Ascending aorta (tissue), 2 donors: Measurements from ENCODE around the gene MREG. TPM values are rescaled to one million over a fixed set of nuclear protein-coding genes. Genes with fewer than 3 reads are reported as not detected.
"Not testable (repeated sequence)": the region's sequence is repeated elsewhere in the genome, so short reads cannot be mapped to it uniquely, and the experiment has no call there.

Source experiments
- DNase-seq, 2 donors: peaks; one replicate each; pipeline ENCODE4 v3.0.0-alpha.2; 2019; ENCODE audit warnings: low spot score in 2 of 2
- H3K27ac ChIP-seq, 2 donors: fragments of 200-600 bp; sonication (generic); one replicate each; pipeline ENCODE4 v1.5.1; 2016 to 2017; ENCODE audit warnings: mild to moderate bottlenecking in 1 of 2
- H3K27me3 ChIP-seq: fragments of 200-600 bp; sonication (generic); one replicate; pipeline ENCODE4 v1.5.1; 2017
- H3K36me3 ChIP-seq, 2 donors: fragments of 200-600 bp; sonication (generic); one replicate each; pipeline ENCODE4 v1.5.1; 2016
- H3K4me1 ChIP-seq, 2 donors: fragments of 200-600 bp; sonication (generic); one replicate each; pipeline ENCODE4 v1.5.1; 2016 to 2017; ENCODE audit warnings: mild to moderate bottlenecking in 1 of 2
- H3K4me3 ChIP-seq, 2 donors: fragments of 200-600 bp; sonication (generic); one replicate each; pipeline ENCODE4 v1.5.1; 2016 to 2017; ENCODE audit warnings: mild to moderate bottlenecking in 1 of 2
- H3K9me3 ChIP-seq, 2 donors: fragments of 200-600 bp; sonication (generic); one replicate each; pipeline ENCODE4 v1.5.1; 2016
- CTCF ChIP-seq, 3 experiments: fragments of 200-600 bp in 2 of 3; fragments of 450-650 bp in 1 of 3; sonication (generic) in 2 of 3; IDR thresholded peaks; one replicate each; pipeline ENCODE4 v1.5.1; 2016 to 2019; ENCODE audit warnings: antibody characterized with exemption in 3 of 3, mild to moderate bottlenecking in 1 of 3, moderate library complexity in 1 of 3
- intact Hi-C: fragments of 100-400 bp; cut with DNase I; formaldehyde crosslinking; loops from one replicate; pipeline ENCODE4 v1.15.1; 2023
- total RNA-seq: library from RNA; depleted of rRNA; stranded (reverse); fragments of >200 nt; gene quantifications from one replicate; pipeline ENCODE4 v1.1.0, GENCODE V29; 2016

MREG gene
- total RNA-seq, 1 donor from 2014 or later: not detected

GRCh38 chr2:215965532-215966165 is 47.7 kb downstream of the MREG start:
- H3K27me3 ChIP-seq: no peaks in the 10 kb centered on the region
- H3K4me3 ChIP-seq: no peak overlapping the region
- no peak overlapping the region for H3K27ac ChIP-seq
- H3K9me3 ChIP-seq: no peaks in the 10 kb centered on the region
- H3K4me1 ChIP-seq: no peaks in the 10 kb centered on the region
- intact Hi-C loops: no loop called here
- TF ChIP-seq CTCF (IDR thresholded peaks at IDR 0.05): no peak
- no peaks in the 10 kb centered on the region for H3K36me3 ChIP-seq
- DNase-seq: no peak

GRCh38 chr2:215961981-215962380 is 51.4 kb downstream of the MREG start:
- TF ChIP-seq CTCF (IDR thresholded peaks at IDR 0.05): no peak
- H3K27ac ChIP-seq: no peak overlapping the region

GRCh38 chr2:215958257-215958656 is 55.1 kb downstream of the MREG start:
- Histone ChIP-seq H3K36me3 (no peaks in the 10 kb centered on the region), H3K4me1 (no peaks in the 10 kb centered on the region), H3K27me3 (no peaks in the 10 kb centered on the region), H3K9me3 (no peaks in the 10 kb centered on the region), H3K4me3 (no peak overlapping the region), H3K27ac (no peak overlapping the region)
- intact Hi-C loops: no loop called here
- DNase-seq: no peak
- no peak for TF ChIP-seq CTCF (IDR thresholded peaks at IDR 0.05)

More at GRCh38 chr2:215961981-215962380, 51.4 kb downstream of the MREG start:
- Histone ChIP-seq H3K4me3 (no peak overlapping the region), H3K36me3 (no peaks in the 10 kb centered on the region), H3K9me3 (no peaks in the 10 kb centered on the region), H3K27me3 (no peaks in the 10 kb centered on the region), H3K4me1 (no peaks in the 10 kb centered on the region)
- DNase-seq: no peak
- intact Hi-C loops: no loop called here

- intact Hi-C loops: not testable (repeated sequence)
These were observed 55.8 kb downstream of the MREG start for GRCh38 chr2:215957354-215958122.

GRCh38 chr2:215952860-215953637 is 60.3 kb downstream of the MREG start:
- H3K4me1 ChIP-seq: no peaks in the 10 kb centered on the region
- H3K36me3 ChIP-seq: no peaks in the 10 kb centered on the region
- H3K9me3 ChIP-seq: no peaks in the 10 kb centered on the region
- H3K27me3 ChIP-seq: no peaks in the 10 kb centered on the region
- intact Hi-C loops: loop anchor here (5.0 kb wide), 1 partner anchor 69 kb away; no protein-coding TSS in a partner anchor
- no peak for DNase-seq
- no peak overlapping the region for H3K4me3 ChIP-seq
- no peak overlapping the region for H3K27ac ChIP-seq
- no peak for TF ChIP-seq CTCF (IDR thresholded peaks at IDR 0.05)

More at GRCh38 chr2:215957354-215958122, 55.8 kb downstream of the MREG start:
- not testable (repeated sequence) for DNase-seq, H3K4me1 ChIP-seq, H3K9me3 ChIP-seq, H3K36me3 ChIP-seq, H3K4me3 ChIP-seq, H3K27me3 ChIP-seq, H3K27ac ChIP-seq
